ENCODE measurements around the gene PRCD.

PRCD gene

DNA sequence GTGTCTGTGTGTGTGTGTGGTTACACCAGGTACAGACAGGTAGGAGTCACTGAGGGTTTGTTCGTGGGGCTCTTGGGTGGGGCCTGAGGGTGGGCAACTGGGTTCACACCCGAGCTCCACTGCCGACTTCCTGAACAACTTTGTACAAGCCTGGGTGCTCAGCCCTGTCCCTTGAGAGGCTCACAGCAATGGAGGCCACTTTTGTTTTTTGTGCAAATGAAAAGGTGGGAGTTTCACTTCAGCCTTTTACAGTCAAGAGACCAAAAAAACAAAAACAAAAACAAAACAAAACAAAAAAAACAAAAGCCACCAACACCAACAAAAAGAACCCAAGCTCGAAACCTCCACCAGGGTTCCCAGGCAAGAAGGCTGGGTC is 41.0 kb upstream of the PRCD start:
- TF ChIP-seq, protein P1, sequence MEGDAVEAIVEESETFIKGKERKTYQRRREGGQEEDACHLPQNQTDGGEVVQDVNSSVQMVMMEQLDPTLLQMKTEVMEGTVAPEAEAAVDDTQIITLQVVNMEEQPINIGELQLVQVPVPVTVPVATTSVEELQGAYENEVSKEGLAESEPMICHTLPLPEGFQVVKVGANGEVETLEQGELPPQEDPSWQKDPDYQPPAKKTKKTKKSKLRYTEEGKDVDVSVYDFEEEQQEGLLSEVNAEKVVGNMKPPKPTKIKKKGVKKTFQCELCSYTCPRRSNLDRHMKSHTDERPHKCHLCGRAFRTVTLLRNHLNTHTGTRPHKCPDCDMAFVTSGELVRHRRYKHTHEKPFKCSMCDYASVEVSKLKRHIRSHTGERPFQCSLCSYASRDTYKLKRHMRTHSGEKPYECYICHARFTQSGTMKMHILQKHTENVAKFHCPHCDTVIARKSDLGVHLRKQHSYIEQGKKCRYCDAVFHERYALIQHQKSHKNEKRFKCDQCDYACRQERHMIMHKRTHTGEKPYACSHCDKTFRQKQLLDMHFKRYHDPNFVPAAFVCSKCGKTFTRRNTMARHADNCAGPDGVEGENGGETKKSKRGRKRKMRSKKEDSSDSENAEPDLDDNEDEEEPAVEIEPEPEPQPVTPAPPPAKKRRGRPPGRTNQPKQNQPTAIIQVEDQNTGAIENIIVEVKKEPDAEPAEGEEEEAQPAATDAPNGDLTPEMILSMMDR (IDR thresholded peaks at IDR 0.05), result no peak
- Histone ChIP-seq H3K4me3 (ENCODE audit: low read depth in 1 of 2, low read length in 1 of 2) (peak overlapping the region in 1 of 2 experiments; percentile 91), H3K9me3 (no peaks in the 10 kb centered on the region), H3K27me3 (no peaks in the 10 kb centered on the region), H3K27ac (no peak overlapping the region), H3K4me1 (ENCODE audit: control insufficient read depth in 1 of 2, insufficient read depth in 1 of 2, low read depth in 1 of 2, low read length in 1 of 2) (peaks cover 64 to 67% of the 10 kb centered on the region in 2 experiments), H3K36me3 (no peaks in the 10 kb centered on the region)

DNA sequence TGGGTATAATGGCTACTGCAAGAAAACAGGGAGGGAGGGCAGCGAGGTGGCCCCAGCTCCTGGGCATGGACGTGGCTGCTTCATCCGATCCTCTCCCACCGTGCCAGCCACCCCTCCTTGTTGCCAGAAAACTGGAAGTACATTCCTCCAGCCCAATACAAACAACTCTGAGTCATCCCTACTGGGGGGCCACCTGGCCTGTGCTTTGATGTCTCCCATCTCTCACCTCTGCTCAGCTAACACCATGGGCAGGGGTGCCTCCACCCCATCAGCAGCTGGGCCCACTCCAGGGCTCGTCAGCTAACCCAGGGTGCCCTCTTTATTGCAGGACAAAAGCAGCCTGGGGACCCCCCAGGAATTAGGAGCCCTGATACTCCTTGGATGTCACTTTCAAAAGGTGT is 40.6 kb upstream of the PRCD start:
- Histone ChIP-seq H3K27me3 (no peaks in the 10 kb centered on the region), H3K9me3 (no peaks in the 10 kb centered on the region), H3K4me1 (ENCODE audit: control insufficient read depth in 1 of 2, insufficient read depth in 1 of 2, low read depth in 1 of 2, low read length in 1 of 2) (peaks cover 63 to 66% of the 10 kb centered on the region in 2 experiments), H3K36me3 (no peaks in the 10 kb centered on the region), H3K4me3 (ENCODE audit: low read depth in 1 of 2, low read length in 1 of 2) (peak overlapping the region; percentile 86 to 91), H3K27ac (peak overlapping the region; percentile 90)
- TF ChIP-seq, protein P1 (IDR thresholded peaks at IDR 0.05), result no peak

DNA sequence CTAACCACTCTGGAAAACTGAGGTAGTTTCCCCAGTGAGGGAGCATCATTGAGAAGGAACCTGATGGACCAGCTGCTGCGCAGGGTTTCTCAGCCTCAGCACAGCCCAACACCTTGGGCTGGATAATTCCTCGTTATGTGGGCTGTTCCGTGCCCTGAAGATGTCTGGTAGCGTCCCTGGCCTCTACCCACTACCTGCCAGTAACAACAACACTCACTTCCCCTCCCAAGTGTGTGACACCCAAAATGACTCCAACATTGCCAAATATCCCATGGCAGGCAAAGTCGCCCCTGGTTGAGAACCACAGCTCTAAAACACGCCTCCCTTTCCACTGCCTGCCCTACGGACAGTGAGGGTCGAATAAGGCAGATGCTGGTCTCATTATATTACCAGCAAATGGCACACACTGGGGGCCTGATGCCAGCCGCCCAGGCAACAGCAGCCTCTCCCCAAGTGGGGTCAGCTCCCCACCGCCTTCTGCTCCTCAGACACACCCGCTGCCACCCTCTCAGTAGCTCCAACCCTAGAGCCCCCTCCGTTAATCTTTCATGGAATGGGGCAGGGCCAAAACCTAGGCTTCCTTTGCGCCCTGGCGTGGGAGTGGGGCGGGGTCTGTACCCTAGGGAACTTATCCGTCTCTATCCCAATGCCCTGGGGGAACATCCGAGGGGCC is 39.6 kb upstream of the PRCD start:
- no peaks in the 10 kb centered on the region for H3K36me3 ChIP-seq
- H3K4me1 ChIP-seq (ENCODE audit: control insufficient read depth in 1 of 2, insufficient read depth in 1 of 2, low read depth in 1 of 2, low read length in 1 of 2), result peaks cover 53 to 59% of the 10 kb centered on the region in 2 experiments
- TF ChIP-seq, protein P1 (IDR thresholded peaks at IDR 0.05), result no peak
- peak overlapping the region; percentile 90 for H3K27ac ChIP-seq
- H3K4me3 ChIP-seq (ENCODE audit: low read depth in 1 of 2, low read length in 1 of 2), result peak overlapping the region; percentile 86 to 91
- H3K9me3 ChIP-seq, result no peaks in the 10 kb centered on the region
- no peaks in the 10 kb centered on the region for H3K27me3 ChIP-seq

DNA sequence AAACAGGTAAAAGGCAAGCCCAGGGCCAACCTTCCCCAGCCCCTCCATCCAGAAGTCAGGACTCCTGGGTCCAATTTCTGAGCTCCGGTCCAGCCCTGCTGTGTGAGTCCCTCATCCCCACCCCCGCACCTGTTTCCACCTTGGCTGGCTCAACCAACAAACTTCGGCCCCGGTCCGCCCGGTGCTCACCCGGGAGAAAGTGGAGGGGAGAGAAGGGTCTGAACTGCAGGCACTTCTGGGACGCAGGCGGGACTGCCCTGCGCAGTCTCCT is 39.2 kb upstream of the PRCD start:
- Histone ChIP-seq H3K27ac (peak overlapping the region; percentile 90), H3K36me3 (no peaks in the 10 kb centered on the region), H3K27me3 (no peaks in the 10 kb centered on the region), H3K4me1 (ENCODE audit: control insufficient read depth in 1 of 2, insufficient read depth in 1 of 2, low read depth in 1 of 2, low read length in 1 of 2) (peaks cover 49 to 58% of the 10 kb centered on the region in 2 experiments), H3K9me3 (no peaks in the 10 kb centered on the region), H3K4me3 (ENCODE audit: low read depth in 1 of 2, low read length in 1 of 2) (peak overlapping the region; percentile 86 to 91)
- TF ChIP-seq, protein P1 (IDR thresholded peaks at IDR 0.05), result no peak

DNA sequence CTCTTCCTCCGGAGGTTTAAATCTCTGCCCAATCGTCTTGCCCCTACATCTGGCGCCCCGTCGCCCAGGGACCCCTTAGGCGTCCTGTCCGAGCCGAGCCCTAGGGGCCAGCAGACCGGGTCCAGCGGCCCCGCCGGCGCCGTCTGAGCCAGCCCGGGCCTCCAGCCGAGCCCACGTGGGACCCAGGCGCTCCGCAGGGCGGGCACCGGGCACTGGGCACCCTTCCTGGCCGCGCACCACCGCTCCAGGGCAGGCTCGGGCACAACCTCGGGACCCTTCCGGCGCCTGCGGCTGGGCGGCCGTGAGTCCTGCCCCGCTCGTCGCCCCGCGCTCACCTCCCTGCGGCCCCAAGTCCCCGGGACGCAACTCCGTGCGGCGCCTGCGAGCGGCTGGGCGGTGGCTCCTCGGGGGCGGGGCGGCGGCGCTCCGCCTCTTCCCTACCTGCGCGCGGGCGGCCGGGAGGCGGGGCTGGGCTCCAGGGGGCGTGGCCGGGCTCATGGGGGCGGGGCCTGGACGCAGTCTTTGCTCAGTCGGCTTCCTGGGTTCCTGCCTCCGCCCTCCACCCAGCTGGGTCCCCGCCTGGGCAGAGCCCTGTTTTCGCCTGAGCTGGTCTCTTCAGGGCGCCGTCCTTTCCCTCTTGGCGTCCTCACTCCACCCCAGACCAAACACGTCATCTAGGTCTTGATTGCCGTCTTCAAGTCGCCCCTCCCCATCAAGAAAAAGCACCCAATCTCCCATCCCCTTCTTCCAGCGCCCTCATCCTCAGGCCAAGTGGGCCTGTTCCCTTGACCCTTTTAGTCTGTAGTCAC is 38.6 kb upstream of the PRCD start, which contains the start of gene RHBDF2:
Gene RHBDF2, minus strand, starts transcription at position 406 of the 809 bp plus-strand sequence. CDS start 19,899 bp downstream, outside the sequence.
- peaks cover 49 to 60% of the 10 kb centered on the region in 2 experiments for H3K4me1 ChIP-seq (ENCODE audit: control insufficient read depth in 1 of 2, insufficient read depth in 1 of 2, low read depth in 1 of 2, low read length in 1 of 2)
- TF ChIP-seq, protein P1 (IDR thresholded peaks at IDR 0.05), result peak; percentile 68
- no peaks in the 10 kb centered on the region for H3K9me3 ChIP-seq
- peak within 1 kb of the TSS; percentile 90 for H3K27ac ChIP-seq
- H3K36me3 ChIP-seq, result no peaks in the 10 kb centered on the region
- H3K4me3 ChIP-seq (ENCODE audit: low read depth in 1 of 2, low read length in 1 of 2), result peak within 1 kb of the TSS; percentile 86 to 91
- no peaks in the 10 kb centered on the region for H3K27me3 ChIP-seq

Measured in neutrophil (primary cell).